NT2/D1 (cell line): ENCODE data around the gene SRRM1.

ENCODE experiments used
- DNase-seq: peaks from one replicate; pipeline ENCODE4 v3.0.0-alpha.2; 2011; ENCODE audit warnings: low read depth, low spot score
- H3K27me3 ChIP-seq: 2 replicates; pipeline ENCODE4 v1.6.0; 2011; ENCODE audit warnings: mild to moderate bottlenecking; ENCODE audit not compliant: insufficient read length, insufficient read depth
- H3K36me3 ChIP-seq: 2 replicates; pipeline ENCODE4 v1.6.1; 2011; ENCODE audit warnings: mild to moderate bottlenecking, low read length, mixed read lengths; ENCODE audit not compliant: insufficient read depth, insufficient read length
- H3K4me1 ChIP-seq: 2 replicates; pipeline ENCODE4 v1.5.1; 2011; ENCODE audit not compliant: insufficient read depth, insufficient read length
- H3K4me3 ChIP-seq: 2 replicates; pipeline ENCODE4 v1.5.1; 2011; ENCODE audit warnings: low read depth; ENCODE audit not compliant: insufficient read length
- H3K9ac ChIP-seq: 2 replicates; pipeline ENCODE4 v1.6.0; 2011; ENCODE audit warnings: low read depth; ENCODE audit not compliant: insufficient read length
- H3K9me3 ChIP-seq: 2 replicates; pipeline ENCODE4 v1.5.1; 2011; ENCODE audit warnings: mild to moderate bottlenecking, low read length; ENCODE audit not compliant: insufficient read depth
- SUZ12 ChIP-seq: IDR thresholded peaks from 2 replicates; pipeline ENCODE4 v1.6.1; 2011; ENCODE audit not compliant: insufficient read length, insufficient read depth; ENCODE audit errors: extremely low read depth
- YY1 ChIP-seq: IDR thresholded peaks from 2 replicates; pipeline ENCODE4 v1.6.1; 2011; ENCODE audit not compliant: insufficient read length, insufficient read depth
- ZNF274 ChIP-seq: IDR thresholded peaks from 2 replicates; pipeline ENCODE4 v1.6.1; 2011; ENCODE audit warnings: mild to moderate bottlenecking, low read depth, low read length

SRRM1 gene

GRCh38 chr1:24688621-24689195, 45.6 kb downstream of the SRRM1 start:
- H3K9me3 ChIP-seq: no peaks in the 10 kb centered on the region
- no peak overlapping the region for H3K4me3 ChIP-seq
- no peaks in the 10 kb centered on the region for H3K27me3 ChIP-seq
- H3K9ac ChIP-seq: no peak overlapping the region
- no peak for TF ChIP-seq YY1
- no peak for TF ChIP-seq ZNF274
- no peak for TF ChIP-seq SUZ12
- peak; percentile 66 for DNase-seq
- H3K4me1 ChIP-seq: peaks cover 7% of the 10 kb centered on the region
- H3K36me3 ChIP-seq: no peaks in the 10 kb centered on the region

- peaks cover 4% of the 10 kb centered on the region for H3K4me1 ChIP-seq
- H3K36me3 ChIP-seq: no peaks in the 10 kb centered on the region
- no peak for DNase-seq
- H3K9ac ChIP-seq: no peak overlapping the region
- H3K4me3 ChIP-seq: no peak overlapping the region
- TF ChIP-seq YY1 (no peak), ZNF274 (no peak), SUZ12 (no peak)
- H3K9me3 ChIP-seq: peaks cover under 1% of the 10 kb centered on the region; the same call in 1 of the 2 replicates
- H3K27me3 ChIP-seq: no peaks in the 10 kb centered on the region
Observed at GRCh38 chr1:24691051-24691450, 47.9 kb downstream of the SRRM1 start.

DNA sequence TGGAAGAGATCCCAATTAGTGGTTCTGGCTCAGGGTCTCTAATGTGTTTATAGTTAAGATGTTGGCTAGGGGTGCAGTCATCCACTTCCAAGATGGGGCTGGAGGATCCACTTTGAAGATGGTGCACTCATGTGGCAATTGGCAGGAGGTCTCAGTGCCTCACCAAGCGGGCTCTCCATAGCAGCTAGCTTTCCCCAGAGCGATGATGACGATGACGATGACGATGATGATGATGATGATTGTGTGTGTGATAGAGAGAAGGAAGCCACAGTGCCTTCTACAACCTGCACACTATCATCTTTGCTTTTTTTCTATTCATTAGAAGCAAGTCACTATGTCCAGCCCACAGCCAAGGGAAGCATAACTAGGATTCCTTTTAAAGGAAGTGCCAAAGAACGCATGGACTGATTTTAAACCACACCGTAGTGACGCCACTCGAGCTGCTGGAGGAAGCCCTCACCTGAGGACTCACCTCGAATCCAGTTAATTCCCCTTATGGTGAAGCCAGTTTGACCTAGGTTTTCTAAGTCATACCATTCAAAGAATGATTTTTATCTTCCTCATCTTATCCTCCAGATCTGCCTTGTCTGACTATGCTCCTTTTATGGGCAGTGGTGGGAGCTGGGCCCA, 49.4 kb downstream of the SRRM1 start:
- DNase-seq: no peak
- no peak for TF ChIP-seq YY1
- no peak for TF ChIP-seq ZNF274
- no peak for TF ChIP-seq SUZ12
- Histone ChIP-seq H3K4me1 (peaks cover 4% of the 10 kb centered on the region), H3K4me3 (no peak overlapping the region), H3K9ac (no peak overlapping the region), H3K27me3 (no peaks in the 10 kb centered on the region), H3K9me3 (peaks cover 3% of the 10 kb centered on the region; the same call in 1 of the 2 replicates), H3K36me3 (no peaks in the 10 kb centered on the region)

- Histone ChIP-seq H3K9me3 (peaks cover 3% of the 10 kb centered on the region; the same call in 1 of the 2 replicates), H3K27me3 (no peaks in the 10 kb centered on the region), H3K9ac (no peak overlapping the region), H3K36me3 (no peaks in the 10 kb centered on the region), H3K4me1 (no peaks in the 10 kb centered on the region), H3K4me3 (no peak overlapping the region)
- no peak for DNase-seq
- TF ChIP-seq SUZ12 (no peak), ZNF274 (no peak), YY1 (no peak)
Observed at GRCh38 chr1:24693827-24694379, 50.8 kb downstream of the SRRM1 start.

- no peak for DNase-seq
- TF ChIP-seq ZNF274 (no peak), YY1 (no peak), SUZ12 (no peak)
- H3K27me3 ChIP-seq: no peaks in the 10 kb centered on the region
- H3K36me3 ChIP-seq: no peaks in the 10 kb centered on the region
- H3K4me3 ChIP-seq: no peak overlapping the region
- H3K9ac ChIP-seq: no peak overlapping the region
- H3K4me1 ChIP-seq: no peaks in the 10 kb centered on the region
- peaks cover 3% of the 10 kb centered on the region; the same call in 1 of the 2 replicates for H3K9me3 ChIP-seq
Observed at GRCh38 chr1:24694380-24694843, 51.3 kb downstream of the SRRM1 start.

GRCh38 chr1:24695202-24695974, 52.3 kb downstream of the SRRM1 start:
- no peaks in the 10 kb centered on the region for H3K27me3 ChIP-seq
- H3K4me3 ChIP-seq: no peak overlapping the region
- peaks cover 5% of the 10 kb centered on the region for H3K4me1 ChIP-seq
- no peaks in the 10 kb centered on the region for H3K36me3 ChIP-seq
- TF ChIP-seq YY1 (no peak), SUZ12 (no peak), ZNF274 (no peak)
- no peak overlapping the region for H3K9ac ChIP-seq
- peaks cover 3% of the 10 kb centered on the region; the same call in 1 of the 2 replicates for H3K9me3 ChIP-seq
- DNase-seq: no peak
